Activated CD8-positive, alpha-beta memory T cell treated with anti-CD3 and anti-CD28 coated beads for 24 hours (primary cell): Measurements from ENCODE around the gene PHYHIPL.
"Not testable (repeated sequence)": the region's sequence is repeated elsewhere in the genome, so short reads cannot be mapped to it uniquely, and the experiment has no call there.

Experiments used
- DNase-seq: peaks from one replicate; pipeline ENCODE4 v3.0.0-alpha.2; 2020

Gene PHYHIPL

GRCh38 chr10:59212301-59212798 is 35.9 kb downstream of the PHYHIPL start:
- DNase-seq = no peak

- no peak for DNase-seq
These were observed 37.7 kb downstream of the PHYHIPL start for GRCh38 chr10:59214160-59214559.

GRCh38 chr10:59216178-59216869 is 39.9 kb downstream of the PHYHIPL start:
- DNase-seq = no peak

GRCh38 chr10:59222788-59223187 is 46.3 kb downstream of the PHYHIPL start:
- DNase-seq = no peak

- not testable (repeated sequence) for DNase-seq
These were observed 47.2 kb downstream of the PHYHIPL start for GRCh38 chr10:59223597-59223996.

- no peak for DNase-seq
These were observed 48.8 kb downstream of the PHYHIPL start for GRCh38 chr10:59225211-59225610.

GRCh38 chr10:59227136-59227673 is 50.8 kb downstream of the PHYHIPL start:
- DNase-seq = no peak

- no peak for DNase-seq
These were observed 53.0 kb downstream of the PHYHIPL start for GRCh38 chr10:59229441-59229840.

GRCh38 chr10:59234194-59234593 is 57.8 kb downstream of the PHYHIPL start:
- no peak for DNase-seq

GRCh38 chr10:59234816-59235429 is 58.5 kb downstream of the PHYHIPL start:
- DNase-seq = no peak

GRCh38 chr10:59236064-59236697 is 59.7 kb downstream of the PHYHIPL start:
- no peak for DNase-seq

GRCh38 chr10:59237775-59238174 is 61.3 kb downstream of the PHYHIPL start:
- no peak for DNase-seq

- not testable (repeated sequence) for DNase-seq
These were observed 62.7 kb downstream of the PHYHIPL start for GRCh38 chr10:59239108-59239507.

GRCh38 chr10:59240582-59241183 is 64.2 kb downstream of the PHYHIPL start:
- no peak for DNase-seq

- DNase-seq = no peak
These were observed 65.6 kb downstream of the PHYHIPL start for GRCh38 chr10:59242057-59242456.

GRCh38 chr10:59242991-59243390 is 66.5 kb downstream of the PHYHIPL start:
- DNase-seq = no peak

GRCh38 chr10:59243611-59244195 is 67.3 kb downstream of the PHYHIPL start:
- no peak for DNase-seq

GRCh38 chr10:59244871-59245270 is 68.4 kb downstream of the PHYHIPL start:
- no peak for DNase-seq

GRCh38 chr10:59245686-59246085 is 69.2 kb downstream of the PHYHIPL start:
- no peak for DNase-seq

GRCh38 chr10:59252491-59252890 is 76.0 kb downstream of the PHYHIPL start:
- no peak for DNase-seq

GRCh38 chr10:59255463-59255862 is 79.0 kb downstream of the PHYHIPL start:
- no peak for DNase-seq

GRCh38 chr10:59257224-59257623 is 80.8 kb downstream of the PHYHIPL start:
- no peak for DNase-seq

GRCh38 chr10:59258890-59259289 is 82.4 kb downstream of the PHYHIPL start:
- DNase-seq = no peak
